PC-9 (cell line): ENCODE measurements around the gene INAFM2. TPM values are rescaled to one million over a fixed set of nuclear protein-coding genes. Genes with fewer than 3 reads are reported as not detected.
A peak's percentile ranks its signal among the peaks of the same experiment; 100 is the strongest.

ENCODE experiments used
- BruUV-seq: library from RNA; stranded (reverse); fragments of 400-500 nt; replicated peaks from 2 replicates; lab custom pipeline; 2021; lab: Mats Ljungman, UMichigan
- CTCF ChIA-PET: fragments of 300-600 bp; sonication (Branson Sonifier 250); formaldehyde crosslinking; loops from one replicate; lab custom pipeline; 2022; ENCODE audit warnings: antibody characterized with exemption; lab: Charles Lee
- POLR2A ChIA-PET: fragments of 300-600 bp; sonication (Branson Sonifier 250); formaldehyde crosslinking; loops from one replicate; lab custom pipeline; 2022; ENCODE audit warnings: antibody characterized with exemption; ENCODE audit not compliant: unreplicated experiment; lab: Charles Lee
- DNase-seq, 2 experiments: peaks; one replicate each; pipeline versions ENCODE4 v3.0.0 to v3.0.0-alpha.2; 2015 to 2022; ENCODE audit warnings: mixed read lengths in 1 of 2
- H2AFZ ChIP-seq: fragments of 200-600 bp; sonication (generic); 2 replicates; pipeline ENCODE4 v1.8.1; 2017; ENCODE audit warnings: antibody characterized with exemption
- H3F3A ChIP-seq: fragments of 200-600 bp; sonication (generic); 2 replicates; pipeline ENCODE4 v1.8.1; 2017; ENCODE audit warnings: antibody characterized with exemption, mild to moderate bottlenecking, low read depth; ENCODE audit not compliant: insufficient read depth
- H3K27ac ChIP-seq: fragments of 200-600 bp; sonication (generic); 2 replicates; pipeline ENCODE4 v1.6.1; 2016; ENCODE audit warnings: mixed run types
- H3K27me3 ChIP-seq: fragments of 200-600 bp; sonication (generic); 2 replicates; pipeline ENCODE4 v1.6.1; 2016; ENCODE audit warnings: low read depth, mixed run types; ENCODE audit not compliant: insufficient read depth
- H3K36me3 ChIP-seq: fragments of 200-600 bp; sonication (generic); 2 replicates; pipeline ENCODE4 v1.6.1; 2016; ENCODE audit warnings: low read depth, mixed run types
- H3K4me1 ChIP-seq: fragments of 200-600 bp; sonication (generic); replicated peaks from 2 replicates; pipeline ENCODE4 v1.6.1; 2016; ENCODE audit warnings: mixed run types; ENCODE audit not compliant: insufficient read depth
- H3K4me2 ChIP-seq: fragments of 200-600 bp; sonication (generic); 2 replicates; pipeline ENCODE4 v1.6.1; 2017; ENCODE audit warnings: mixed run types
- H3K4me3 ChIP-seq: fragments of 200-600 bp; sonication (generic); 2 replicates; pipeline ENCODE4 v1.6.1; 2016; ENCODE audit warnings: mixed run types
- H3K79me2 ChIP-seq: fragments of 200-600 bp; sonication (generic); 2 replicates; pipeline ENCODE4 v1.6.1; 2017; ENCODE audit warnings: low read depth, mixed run types
- H3K9me2 ChIP-seq: fragments of 200-600 bp; sonication (generic); 2 replicates; pipeline ENCODE4 v1.8.1; 2017; ENCODE audit warnings: mild to moderate bottlenecking; ENCODE audit not compliant: insufficient read depth
- H3K9me3 ChIP-seq: fragments of 200-600 bp; sonication (generic); 2 replicates; pipeline ENCODE4 v1.8.1; 2016; ENCODE audit warnings: low read depth; ENCODE audit not compliant: insufficient read depth
- H4K20me1 ChIP-seq: fragments of 200-600 bp; sonication (generic); 2 replicates; pipeline ENCODE4 v1.8.1; 2017; ENCODE audit not compliant: insufficient read depth
- EZH2 ChIP-seq: fragments of 200-600 bp; sonication (generic); IDR thresholded peaks from 2 replicates; pipeline ENCODE4 v1.8.0; 2017; ENCODE audit warnings: antibody characterized with exemption, low read depth
- intact Hi-C: fragments of 100-400 bp; cut with micrococcal nuclease; formaldehyde crosslinking; loops from one replicate; pipeline ENCODE4 v1.10.0; 2022; ENCODE audit not compliant: unreplicated experiment
- total RNA-seq: library from RNA; stranded (reverse); gene quantifications from 2 replicates; pipeline ENCODE4 v1.2.3, GENCODE V29; 2021
- TF ChIP-seq, protein P1 (sequence below): fragments of 200-600 bp; sonication (generic); conservative IDR thresholded peaks from 2 replicates; pipeline ENCODE4 v1.6.1; 2017; ENCODE audit warnings: mixed run types, antibody characterized with exemption, mild to moderate bottlenecking, moderate library complexity

Gene INAFM2
- total RNA-seq, 1 experiment from 2014 or later = 2.4 TPM

DNA sequence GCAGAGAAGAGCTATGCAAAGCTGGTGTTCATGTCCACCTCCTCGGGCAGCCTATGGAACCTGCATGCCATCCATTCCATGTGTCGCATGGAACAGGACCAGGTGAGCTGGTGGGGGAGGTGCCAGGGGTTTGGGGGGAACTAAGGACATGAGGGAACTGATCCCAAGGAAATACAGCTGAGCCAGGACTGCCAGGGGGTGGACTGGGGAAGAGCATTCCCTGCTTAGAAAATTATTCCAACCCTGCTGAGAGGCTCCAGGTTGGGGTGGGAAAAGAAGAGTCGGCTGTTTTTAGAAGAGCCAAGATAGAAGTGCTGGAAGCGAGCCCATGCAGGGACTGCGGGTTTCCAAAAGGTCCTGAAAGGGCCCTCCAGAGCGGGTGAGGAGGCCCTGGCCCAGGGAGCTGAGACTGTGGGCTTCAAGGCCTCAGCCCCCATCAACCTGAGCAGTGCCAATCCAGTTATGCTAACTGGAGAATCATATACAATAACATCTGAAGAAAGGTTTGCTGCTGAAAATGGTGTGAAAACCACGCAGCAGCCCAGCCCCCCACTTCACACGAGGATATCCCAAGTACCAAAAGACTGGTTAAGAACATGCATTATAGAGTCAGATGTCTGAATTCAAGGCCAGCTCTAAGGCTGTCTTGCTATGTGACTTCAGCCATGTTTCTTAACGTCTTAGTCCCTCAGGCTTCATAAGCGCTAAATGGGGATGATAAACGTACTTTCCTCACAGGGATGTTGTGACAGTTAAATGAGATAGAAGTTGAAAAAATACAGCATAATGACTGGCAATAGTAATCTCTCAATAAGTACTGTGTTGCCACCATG lies 42.3 kb downstream of the INAFM2 start:
- intact Hi-C loops = no loop called here
- CTCF ChIA-PET = interaction anchor here (0.7 kb wide), 1 partner anchor 43 kb away, joined by 3 read pairs; the partner anchor contains the start of gene INAFM2

DNA sequence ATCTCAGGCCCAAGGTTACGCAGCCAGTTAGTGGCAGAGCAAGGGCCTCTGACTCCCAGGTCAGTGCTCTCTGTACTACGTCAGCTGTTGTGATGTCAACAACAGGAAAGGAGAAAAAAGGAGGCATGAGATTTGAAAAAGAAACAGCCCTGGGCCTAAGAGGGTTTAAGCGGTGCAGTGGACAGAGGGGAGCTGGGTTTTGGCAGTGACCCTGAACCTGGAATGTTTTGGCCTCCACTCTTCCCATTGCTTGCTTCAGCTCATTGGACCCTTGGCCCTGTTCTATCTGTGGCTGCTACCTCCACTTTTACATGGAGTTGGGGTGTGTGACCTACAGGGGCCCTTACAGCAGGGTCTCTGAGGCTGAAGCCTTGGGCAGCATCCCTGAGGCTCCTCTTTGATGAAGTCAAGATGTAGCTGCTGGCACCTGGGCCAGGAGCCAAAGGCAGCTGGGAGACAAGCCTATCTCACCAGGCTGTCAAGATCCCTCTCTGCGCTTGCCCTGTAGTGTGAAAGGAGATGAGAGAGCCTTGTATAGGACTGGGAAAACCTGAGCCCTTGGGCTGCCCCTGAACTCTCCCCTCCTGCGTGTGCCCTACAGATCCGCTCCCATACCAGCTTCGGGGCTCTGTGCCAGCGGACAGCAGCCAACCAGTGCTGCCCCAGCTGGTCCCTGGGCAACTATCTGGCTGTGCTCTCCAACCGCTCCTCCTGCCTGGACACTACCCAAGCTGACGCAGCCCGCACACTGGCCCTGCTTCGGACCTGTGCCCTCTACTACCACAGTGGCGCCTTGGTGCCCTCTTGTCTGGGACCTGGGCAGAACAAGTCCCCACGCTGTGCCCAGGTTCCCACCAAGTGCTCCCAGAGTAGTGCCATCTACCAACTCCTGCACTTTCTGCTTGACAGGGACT lies 43.2 kb downstream of the INAFM2 start:
- Histone ChIP-seq H2AFZ (no peak overlapping the region), H3K27me3 (no peaks in the 10 kb centered on the region), H3K4me2 (no peak overlapping the region), H3F3A (no peaks in the 10 kb centered on the region), H3K36me3 (no peaks in the 10 kb centered on the region), H4K20me1 (no peaks in the 10 kb centered on the region), H3K27ac (no peak overlapping the region), H3K4me3 (no peak overlapping the region), H3K4me1 (no peaks in the 10 kb centered on the region), H3K9me2 (no peaks in the 10 kb centered on the region), H3K9me3 (no peaks in the 10 kb centered on the region), H3K79me2 (no peaks in the 10 kb centered on the region)
- TF ChIP-seq, protein P1, sequence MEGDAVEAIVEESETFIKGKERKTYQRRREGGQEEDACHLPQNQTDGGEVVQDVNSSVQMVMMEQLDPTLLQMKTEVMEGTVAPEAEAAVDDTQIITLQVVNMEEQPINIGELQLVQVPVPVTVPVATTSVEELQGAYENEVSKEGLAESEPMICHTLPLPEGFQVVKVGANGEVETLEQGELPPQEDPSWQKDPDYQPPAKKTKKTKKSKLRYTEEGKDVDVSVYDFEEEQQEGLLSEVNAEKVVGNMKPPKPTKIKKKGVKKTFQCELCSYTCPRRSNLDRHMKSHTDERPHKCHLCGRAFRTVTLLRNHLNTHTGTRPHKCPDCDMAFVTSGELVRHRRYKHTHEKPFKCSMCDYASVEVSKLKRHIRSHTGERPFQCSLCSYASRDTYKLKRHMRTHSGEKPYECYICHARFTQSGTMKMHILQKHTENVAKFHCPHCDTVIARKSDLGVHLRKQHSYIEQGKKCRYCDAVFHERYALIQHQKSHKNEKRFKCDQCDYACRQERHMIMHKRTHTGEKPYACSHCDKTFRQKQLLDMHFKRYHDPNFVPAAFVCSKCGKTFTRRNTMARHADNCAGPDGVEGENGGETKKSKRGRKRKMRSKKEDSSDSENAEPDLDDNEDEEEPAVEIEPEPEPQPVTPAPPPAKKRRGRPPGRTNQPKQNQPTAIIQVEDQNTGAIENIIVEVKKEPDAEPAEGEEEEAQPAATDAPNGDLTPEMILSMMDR = no peak
- no peak for TF ChIP-seq EZH2
- DNase-seq = no peak
- ChIA-PET CTCF (no interaction called here), POLR2A (no interaction called here)
- intact Hi-C loops = no loop called here
- BruUV-seq = no TSS peak

More for the DNA sequence above, 42.3 kb downstream of the INAFM2 start:
- H3K4me2 ChIP-seq = no peak overlapping the region
- POLR2A ChIA-PET = no interaction called here
- BruUV-seq = no TSS peak
- H3K9me2 ChIP-seq = no peaks in the 10 kb centered on the region
- no peak overlapping the region for H2AFZ ChIP-seq
- no peak for DNase-seq
- TF ChIP-seq, protein P1 = no peak
- TF ChIP-seq EZH2 = no peak
- no peaks in the 10 kb centered on the region for H3K79me2 ChIP-seq
- no peaks in the 10 kb centered on the region for H3K4me1 ChIP-seq
- no peak overlapping the region for H3K27ac ChIP-seq
- H4K20me1 ChIP-seq = no peaks in the 10 kb centered on the region
- no peaks in the 10 kb centered on the region for H3F3A ChIP-seq
- no peaks in the 10 kb centered on the region for H3K27me3 ChIP-seq
- no peaks in the 10 kb centered on the region for H3K36me3 ChIP-seq
- H3K9me3 ChIP-seq = no peaks in the 10 kb centered on the region
- no peak overlapping the region for H3K4me3 ChIP-seq

DNA sequence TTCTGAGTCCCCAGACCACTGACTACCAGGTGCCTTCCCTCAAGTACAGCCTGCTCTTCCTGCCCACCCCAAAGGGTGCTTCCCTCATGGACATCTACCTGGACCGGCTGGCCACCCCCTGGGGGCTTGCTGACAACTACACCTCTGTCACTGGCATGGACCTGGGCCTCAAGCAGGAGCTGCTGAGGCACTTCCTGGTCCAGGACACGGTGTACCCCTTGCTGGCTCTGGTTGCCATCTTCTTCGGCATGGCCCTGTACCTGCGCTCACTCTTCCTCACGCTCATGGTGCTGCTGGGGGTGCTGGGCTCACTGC lies 43.8 kb downstream of the INAFM2 start:
- H3K4me3 ChIP-seq = no peak overlapping the region
- no peaks in the 10 kb centered on the region for H3K4me1 ChIP-seq
- TF ChIP-seq EZH2 = no peak
- TF ChIP-seq, protein P1 = no peak
- no peaks in the 10 kb centered on the region for H4K20me1 ChIP-seq
- ChIA-PET CTCF (interaction anchor here (0.6 to 1.0 kb wide), 7 partner anchors 13 to 259 kb away, joined by 3 to 19 read pairs (median 4); partner anchors contain the start of genes BMF, CCDC9B and INAFM2), POLR2A (no interaction called here)
- H3K27ac ChIP-seq = no peak overlapping the region
- H3K9me3 ChIP-seq = no peaks in the 10 kb centered on the region
- no peaks in the 10 kb centered on the region for H3K9me2 ChIP-seq
- no peaks in the 10 kb centered on the region for H3K36me3 ChIP-seq
- intact Hi-C loops = no loop called here
- no peaks in the 10 kb centered on the region for H3F3A ChIP-seq
- H3K79me2 ChIP-seq = no peaks in the 10 kb centered on the region
- H3K4me2 ChIP-seq = peak overlapping the region; percentile 38
- H3K27me3 ChIP-seq = no peaks in the 10 kb centered on the region
- no peak overlapping the region for H2AFZ ChIP-seq
- no TSS peak for BruUV-seq
- DNase-seq = no peak
